ENCODE measurements around the gene MYL5.
"Not testable (repeated sequence)": the region's sequence is repeated elsewhere in the genome, so short reads cannot be mapped to it uniquely, and the experiment has no call there.

MYL5 gene

GRCh38 chr4:702618-703048, 28.3 kb downstream of the MYL5 start:
- H3K4me3 ChIP-seq (ENCODE audit: low read depth, low read length): no peak overlapping the region
- DNase-seq (ENCODE audit: low read depth): no peak

GRCh38 chr4:703336-704197, 29.2 kb downstream of the MYL5 start:
- no peak for DNase-seq (ENCODE audit: low read depth)
- TF ChIP-seq, protein P1, sequence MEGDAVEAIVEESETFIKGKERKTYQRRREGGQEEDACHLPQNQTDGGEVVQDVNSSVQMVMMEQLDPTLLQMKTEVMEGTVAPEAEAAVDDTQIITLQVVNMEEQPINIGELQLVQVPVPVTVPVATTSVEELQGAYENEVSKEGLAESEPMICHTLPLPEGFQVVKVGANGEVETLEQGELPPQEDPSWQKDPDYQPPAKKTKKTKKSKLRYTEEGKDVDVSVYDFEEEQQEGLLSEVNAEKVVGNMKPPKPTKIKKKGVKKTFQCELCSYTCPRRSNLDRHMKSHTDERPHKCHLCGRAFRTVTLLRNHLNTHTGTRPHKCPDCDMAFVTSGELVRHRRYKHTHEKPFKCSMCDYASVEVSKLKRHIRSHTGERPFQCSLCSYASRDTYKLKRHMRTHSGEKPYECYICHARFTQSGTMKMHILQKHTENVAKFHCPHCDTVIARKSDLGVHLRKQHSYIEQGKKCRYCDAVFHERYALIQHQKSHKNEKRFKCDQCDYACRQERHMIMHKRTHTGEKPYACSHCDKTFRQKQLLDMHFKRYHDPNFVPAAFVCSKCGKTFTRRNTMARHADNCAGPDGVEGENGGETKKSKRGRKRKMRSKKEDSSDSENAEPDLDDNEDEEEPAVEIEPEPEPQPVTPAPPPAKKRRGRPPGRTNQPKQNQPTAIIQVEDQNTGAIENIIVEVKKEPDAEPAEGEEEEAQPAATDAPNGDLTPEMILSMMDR (IDR thresholded peaks at IDR 0.05; ENCODE audit: control insufficient read depth, extremely low read depth, insufficient read depth): no peak
- no peak overlapping the region for H3K4me3 ChIP-seq (ENCODE audit: low read depth, low read length)

More at GRCh38 chr4:702618-703048, 28.3 kb downstream of the MYL5 start:
- TF ChIP-seq, protein P1 (IDR thresholded peaks at IDR 0.05; ENCODE audit: control insufficient read depth, extremely low read depth, insufficient read depth): no peak

GRCh38 chr4:704198-704891, 30.0 kb downstream of the MYL5 start:
- no peak overlapping the region for H3K4me3 ChIP-seq (ENCODE audit: low read depth, low read length)
- no peak for DNase-seq (ENCODE audit: low read depth)
- TF ChIP-seq, protein P1 (IDR thresholded peaks at IDR 0.05; ENCODE audit: control insufficient read depth, extremely low read depth, insufficient read depth): no peak

DNA sequence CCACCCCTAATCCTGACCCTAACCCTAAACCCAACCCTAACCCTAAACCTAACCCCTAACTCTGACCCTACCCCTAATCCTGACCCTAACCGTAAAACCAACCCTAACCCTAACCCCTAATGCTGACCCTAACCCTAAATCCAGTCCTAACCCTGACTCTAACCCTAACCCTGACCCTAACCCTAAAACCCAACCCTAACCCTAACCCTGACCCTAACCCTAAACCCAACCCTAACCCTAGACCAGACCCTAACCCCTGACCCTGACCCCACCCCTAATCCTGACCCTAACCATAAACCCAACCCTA, 30.6 kb downstream of the MYL5 start:
- H3K4me3 ChIP-seq (ENCODE audit: low read depth, low read length): peak overlapping the region; percentile 78
- TF ChIP-seq, protein P1 (IDR thresholded peaks at IDR 0.05; ENCODE audit: control insufficient read depth, extremely low read depth, insufficient read depth): no peak
- no peak for DNase-seq (ENCODE audit: low read depth)

- peak; percentile 71 for DNase-seq (ENCODE audit: low read depth)
- TF ChIP-seq, protein P1 (IDR thresholded peaks at IDR 0.05; ENCODE audit: control insufficient read depth, extremely low read depth, insufficient read depth): no peak
- peak within 1 kb of the TSS; percentile 78 for H3K4me3 ChIP-seq (ENCODE audit: low read depth, low read length)
Measured at GRCh38 chr4:705278-706082, 31.1 kb downstream of the MYL5 start, which contains the start of gene PCGF3. PCGF3 (plus strand) TSS chr4:705832; CDS start chr4:733681, 27,849 bp downstream.

- peak overlapping the region; percentile 78 for H3K4me3 ChIP-seq (ENCODE audit: low read depth, low read length)
- DNase-seq (ENCODE audit: low read depth): not testable (repeated sequence)
Measured at GRCh38 chr4:706083-706633, 31.8 kb downstream of the MYL5 start.

All from LNCaP clone FGC (cell line).